Transverse colon (tissue), 4 donors: ENCODE results near the gene RNF152. TPM values are rescaled to one million over a fixed set of nuclear protein-coding genes. Genes with fewer than 3 reads are reported as not detected.

ENCODE experiments used
- DNase-seq: peaks from one replicate; pipeline ENCODE4 v3.0.0-alpha.2; 2019
- H3K27ac ChIP-seq, 4 donors: fragments of 200-600 bp; sonication (generic); 2 replicates each; pipeline ENCODE4 v1.5.1; 2016 to 2018; ENCODE audit warnings: inconsistent platforms in 4 of 4
- H3K27me3 ChIP-seq: fragments of 200-600 bp; sonication (generic); 2 replicates; pipeline ENCODE4 v1.5.1; 2017; ENCODE audit warnings: inconsistent platforms
- H3K36me3 ChIP-seq, 4 donors: fragments of 200-600 bp; sonication (generic); 2 replicates each; pipeline ENCODE4 v1.5.1; 2017 to 2019; ENCODE audit warnings: inconsistent platforms in 4 of 4
- H3K4me1 ChIP-seq, 4 donors: fragments of 200-600 bp; sonication (generic); 2 replicates each; pipeline ENCODE4 v1.5.1; 2017 to 2020; ENCODE audit warnings: inconsistent platforms in 4 of 4
- H3K4me3 ChIP-seq, 4 donors: fragments of 200-600 bp; sonication (generic); 1 replicate in 1 of 4; 2 replicates in 3 of 4; pipeline versions ENCODE4 v1.5.1 to v1.6.1; 2017 to 2019; ENCODE audit warnings: inconsistent platforms in 4 of 4
- H3K9me3 ChIP-seq, 2 donors: fragments of 200-600 bp; sonication (generic); 2 replicates each; pipeline ENCODE4 v1.5.1; 2017 to 2019; ENCODE audit warnings: inconsistent platforms in 2 of 2
- EP300 ChIP-seq: sonication (generic); formaldehyde crosslinking; IDR thresholded peaks from one replicate; pipeline ENCODE4 v1.6.1; 2017; ENCODE audit warnings: antibody characterized with exemption, low read depth
- POLR2A ChIP-seq: fragments of 450-650 bp; IDR thresholded peaks from one replicate; pipeline ENCODE4 v1.6.1; 2016; ENCODE audit warnings: antibody characterized with exemption, mild to moderate bottlenecking, moderate library complexity
- POLR2AphosphoS5 ChIP-seq, 3 donors: sonication (generic); formaldehyde crosslinking; IDR thresholded peaks; one replicate each; pipeline ENCODE4 v1.6.1; 2016; ENCODE audit warnings: antibody characterized with exemption in 3 of 3
- WGBS, 2 donors: methylation state at CpG; one replicate each; pipeline ENCODE4 v1.1.5; 2018; ENCODE audit warnings: low coverage in 1 of 2; 5-methylcytosine and 5-hydroxymethylcytosine counted together
- in situ Hi-C, 4 donors: fragments of 200-750 bp; cut with MboI; loops; one replicate each; pipeline versions ENCODE4 v1.15.0 to v1.15.1; 2017; ENCODE audit warnings: low sequenced_read_pairs in 3 of 4, low pct_ligation_motif_present in 1 of 4, low pct_unique_long_range_greater_than_20kb in 1 of 4
- intact Hi-C: fragments of 100-400 bp; cut with DNase I; formaldehyde crosslinking; loops from one replicate; pipeline ENCODE4 v1.15.1; 2023; ENCODE audit warnings: low total_unique reads
- total RNA-seq, 4 donors: library from RNA; depleted of rRNA; stranded (reverse); fragments of >200 nt; gene quantifications; one replicate each; pipeline ENCODE4 v1.1.0, GENCODE V29; 2016
- TF ChIP-seq, protein P1 (sequence below), 5 experiments: fragments of 200-600 bp in 3 of 5; fragments of 450-650 bp in 2 of 5; sonication (generic) in 3 of 5; IDR thresholded peaks; 1 replicate in 2 of 5; 2 replicates in 3 of 5; pipeline ENCODE4 v1.5.1; 2016 to 2017; ENCODE audit warnings: antibody characterized with exemption in 5 of 5, inconsistent platforms in 3 of 5, mild to moderate bottlenecking in 2 of 5, moderate library complexity in 1 of 5

Gene RNF152
- total RNA-seq, 4 donors from 2014 or later, result 29.7 to 340 (median 159) TPM

GRCh38 chr18:61891271-61891670 is 1.5 kb downstream of the RNF152 start:
- intact Hi-C loops, result loop anchor here (10.0 kb wide), 1 partner anchor 256 kb away; no protein-coding TSS in a partner anchor
- in situ Hi-C loops, result loop anchor here in 3 of 4 donors (10.0 to 25.0 kb wide), 3 partner anchors 256 to 306 kb away; no protein-coding TSS in a partner anchor
- Histone ChIP-seq H3K27me3 (no peaks in the 10 kb centered on the region), H3K27ac (no peak overlapping the region), H3K36me3 (no peaks in the 10 kb centered on the region), H3K4me3 (peak overlapping the region in 1 of 4 donors; percentile 79), H3K9me3 (no peaks in the 10 kb centered on the region), H3K4me1 (peaks cover 7 to 29% (median 10%) of the 10 kb centered on the region in 4 donors)
- no peak for DNase-seq
- WGBS, 2 donors, result 60 to 72% methylated on average over 2 of the region's 2 CpGs
- TF ChIP-seq EP300 (no peak), POLR2AphosphoS5 (IDR thresholded peaks at IDR 0.05) (no peak), POLR2A (no peak)
- TF ChIP-seq, protein P1, sequence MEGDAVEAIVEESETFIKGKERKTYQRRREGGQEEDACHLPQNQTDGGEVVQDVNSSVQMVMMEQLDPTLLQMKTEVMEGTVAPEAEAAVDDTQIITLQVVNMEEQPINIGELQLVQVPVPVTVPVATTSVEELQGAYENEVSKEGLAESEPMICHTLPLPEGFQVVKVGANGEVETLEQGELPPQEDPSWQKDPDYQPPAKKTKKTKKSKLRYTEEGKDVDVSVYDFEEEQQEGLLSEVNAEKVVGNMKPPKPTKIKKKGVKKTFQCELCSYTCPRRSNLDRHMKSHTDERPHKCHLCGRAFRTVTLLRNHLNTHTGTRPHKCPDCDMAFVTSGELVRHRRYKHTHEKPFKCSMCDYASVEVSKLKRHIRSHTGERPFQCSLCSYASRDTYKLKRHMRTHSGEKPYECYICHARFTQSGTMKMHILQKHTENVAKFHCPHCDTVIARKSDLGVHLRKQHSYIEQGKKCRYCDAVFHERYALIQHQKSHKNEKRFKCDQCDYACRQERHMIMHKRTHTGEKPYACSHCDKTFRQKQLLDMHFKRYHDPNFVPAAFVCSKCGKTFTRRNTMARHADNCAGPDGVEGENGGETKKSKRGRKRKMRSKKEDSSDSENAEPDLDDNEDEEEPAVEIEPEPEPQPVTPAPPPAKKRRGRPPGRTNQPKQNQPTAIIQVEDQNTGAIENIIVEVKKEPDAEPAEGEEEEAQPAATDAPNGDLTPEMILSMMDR (IDR thresholded peaks at IDR 0.05), result no peak

DNA sequence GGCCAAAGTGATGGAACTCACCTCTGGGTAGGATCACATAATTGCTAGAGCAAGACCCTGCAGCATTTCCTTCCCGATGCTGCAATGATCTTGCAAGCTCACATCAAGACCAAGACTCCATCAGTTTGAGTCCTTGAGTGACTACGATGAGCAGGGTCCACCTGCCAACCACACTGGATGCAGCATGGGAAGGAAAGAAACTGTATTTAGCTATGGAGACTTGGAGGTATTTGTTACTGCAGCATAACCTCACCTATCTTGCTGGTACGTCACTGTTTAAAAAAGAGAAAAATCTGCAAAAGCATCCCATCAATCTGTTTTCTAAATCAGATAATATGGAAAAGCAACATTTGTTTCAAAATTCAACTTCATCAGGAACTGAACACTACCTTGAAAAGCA is 2.5 kb downstream of the RNF152 start:
- H3K9me3 ChIP-seq, result no peaks in the 10 kb centered on the region
- 95% methylated on average over 3 of the region's 3 CpGs; no CpG with 5 or more reads in 1 of the 2 donors for WGBS, 2 donors
- intact Hi-C loops, result loop anchor here (10.0 kb wide), 1 partner anchor 256 kb away; no protein-coding TSS in a partner anchor
- H3K4me3 ChIP-seq, result no peak overlapping the region
- no peak overlapping the region for H3K27ac ChIP-seq
- in situ Hi-C loops, result loop anchor here in 3 of 4 donors (10.0 to 25.0 kb wide), 3 partner anchors 256 to 306 kb away; no protein-coding TSS in a partner anchor
- peaks cover 7 to 27% (median 10%) of the 10 kb centered on the region in 4 donors for H3K4me1 ChIP-seq
- H3K36me3 ChIP-seq, result no peaks in the 10 kb centered on the region
- DNase-seq, result no peak
- TF ChIP-seq POLR2A (no peak), POLR2AphosphoS5 (IDR thresholded peaks at IDR 0.05) (no peak), EP300 (no peak)
- TF ChIP-seq, protein P1 (IDR thresholded peaks at IDR 0.05), result no peak
- no peaks in the 10 kb centered on the region for H3K27me3 ChIP-seq

GRCh38 chr18:61889541-61889940 is 3.3 kb downstream of the RNF152 start:
- no peak for DNase-seq
- H3K9me3 ChIP-seq, result no peaks in the 10 kb centered on the region
- H3K4me1 ChIP-seq, result peaks cover under 1 to 20% (median 5%) of the 10 kb centered on the region in 4 donors
- in situ Hi-C loops, result loop anchor here in 2 of 4 donors (25.0 kb wide), 1 partner anchor 302 kb away; no protein-coding TSS in a partner anchor
- intact Hi-C loops, result no loop called here
- H3K36me3 ChIP-seq, result no peaks in the 10 kb centered on the region
- no peak overlapping the region for H3K27ac ChIP-seq
- H3K27me3 ChIP-seq, result no peaks in the 10 kb centered on the region
- 76 to 88% methylated on average over 1 of the region's 1 CpG for WGBS, 2 donors
- no peak overlapping the region for H3K4me3 ChIP-seq
- no peak for TF ChIP-seq POLR2AphosphoS5 (IDR thresholded peaks at IDR 0.05)

- peaks cover 0 to 19% (median 3%) of the 10 kb centered on the region in 4 donors for H3K4me1 ChIP-seq
- no peak overlapping the region for H3K27ac ChIP-seq
- TF ChIP-seq POLR2A, result no peak
- no peak for TF ChIP-seq EP300
- TF ChIP-seq, protein P1 (IDR thresholded peaks at IDR 0.05), result no peak
- no peak for TF ChIP-seq POLR2AphosphoS5 (IDR thresholded peaks at IDR 0.05)
- H3K36me3 ChIP-seq, result no peaks in the 10 kb centered on the region
- DNase-seq, result no peak
- in situ Hi-C loops (loop anchor here in 2 of 4 donors (25.0 kb wide), 1 partner anchor 301 kb away; no protein-coding TSS in a partner anchor), intact Hi-C loops (no loop called here)
- no peak overlapping the region for H3K4me3 ChIP-seq
- WGBS, 2 donors, result 75 to 91% methylated on average over 4 to 5 of the region's 5 CpGs
- H3K27me3 ChIP-seq, result no peaks in the 10 kb centered on the region
- no peaks in the 10 kb centered on the region for H3K9me3 ChIP-seq
Measured at GRCh38 chr18:61888622-61889021, 4.2 kb downstream of the RNF152 start.
